HTERT RPE-1 (cell line): Measurements from ENCODE around the gene ZNF684.
"Not testable (repeated sequence)": the region's sequence is repeated elsewhere in the genome, so short reads cannot be mapped to it uniquely, and the experiment has no call there.

Experiments used
- in situ Hi-C: fragments of 300-500 bp; cut with MboI; formaldehyde crosslinking; loops from 4 replicates; pipeline ENCODE4 v1.14.3; 2020; ENCODE audit warnings: low sequenced_read_pairs

The ZNF684 gene

DNA sequence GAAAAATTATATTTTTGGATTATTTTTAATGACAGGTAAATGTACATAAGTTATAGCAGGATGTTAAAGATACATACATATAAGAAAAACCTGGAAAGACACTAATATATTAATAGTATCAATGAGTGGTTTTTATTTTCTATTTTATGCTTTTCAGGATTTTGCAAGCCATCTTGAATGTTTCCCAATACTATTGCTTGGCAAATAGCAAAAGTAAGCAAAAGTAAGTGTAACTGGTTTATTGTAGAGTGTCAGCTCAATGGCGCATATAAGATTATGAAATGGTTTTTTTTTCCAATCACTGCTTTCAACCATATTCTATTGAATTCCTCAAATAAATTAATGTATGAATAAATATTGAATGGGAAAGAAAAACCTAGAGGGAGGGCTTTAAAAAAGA lies 36.4 kb downstream of the ZNF684 start:
- in situ Hi-C loops = no loop called here

- in situ Hi-C loops = not testable (repeated sequence)
These were observed 43.4 kb downstream of the ZNF684 start for GRCh38 chr1:40574805-40575204.

DNA sequence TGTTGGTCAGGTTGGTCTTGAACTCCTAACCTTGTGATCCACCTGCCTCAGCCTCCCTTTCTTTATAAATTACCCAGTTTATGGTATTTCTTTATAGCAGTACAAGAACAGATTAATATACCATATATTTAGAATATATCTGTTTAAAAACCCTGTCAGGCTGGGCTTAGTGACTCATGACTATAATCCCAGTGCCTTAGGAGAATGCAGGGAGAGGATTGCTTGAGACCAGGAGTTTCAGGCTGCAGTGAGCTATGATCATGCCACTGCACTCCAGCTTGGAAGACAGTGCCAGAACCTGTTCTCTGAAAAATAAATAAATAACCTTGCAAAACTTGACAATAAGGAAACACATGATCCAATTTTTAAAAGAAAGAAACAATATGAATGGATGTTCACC lies 43.9 kb downstream of the ZNF684 start:
- in situ Hi-C loops = no loop called here

GRCh38 chr1:40582116-40582515 lies 50.7 kb downstream of the ZNF684 start:
- in situ Hi-C loops = no loop called here

DNA sequence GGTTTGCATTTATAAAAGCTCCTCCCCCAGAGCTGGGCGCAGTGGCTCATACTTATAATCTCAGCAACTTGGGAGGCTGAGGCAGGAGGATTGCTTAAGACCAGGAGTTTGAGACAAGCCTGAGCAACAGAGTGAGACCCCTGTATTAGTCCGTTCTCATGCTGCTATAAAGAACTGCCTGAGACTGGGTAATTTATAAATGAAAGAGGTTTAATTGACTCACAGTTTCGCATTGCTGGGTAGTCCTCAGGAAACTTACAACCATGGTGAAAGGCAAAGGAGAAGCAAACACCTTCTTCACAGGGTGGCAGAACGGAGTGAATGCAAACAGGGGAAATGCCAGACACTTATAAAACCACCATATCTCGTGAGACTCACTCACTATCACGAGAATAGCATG lies 52.5 kb downstream of the ZNF684 start:
- in situ Hi-C loops = no loop called here

GRCh38 chr1:40588586-40588985 lies 57.1 kb downstream of the ZNF684 start:
- in situ Hi-C loops = no loop called here

- in situ Hi-C loops = no loop called here
These were observed 60.8 kb downstream of the ZNF684 start for GRCh38 chr1:40592107-40592803.

- in situ Hi-C loops = no loop called here
These were observed 62.2 kb downstream of the ZNF684 start for GRCh38 chr1:40593449-40594186.

GRCh38 chr1:40594187-40594531 lies 62.7 kb downstream of the ZNF684 start:
- in situ Hi-C loops = no loop called here

- in situ Hi-C loops = no loop called here
These were observed 64.2 kb downstream of the ZNF684 start for GRCh38 chr1:40595623-40596022.
